GM21825 (cell line): Measurements from ENCODE around the gene GAD1.

ENCODE experiments used
- ATAC-seq: cut with Tn5 transposase; IDR thresholded peaks from one replicate; pipeline ENCODE4 v1.9.1; 2021; ENCODE audit warnings: mild to moderate bottlenecking, moderate library complexity; ENCODE audit not compliant: unreplicated experiment

GAD1 gene

GRCh38 chr2:170816504-170817092 lies at the start of gene GAD1:
TSS of gene GAD1 (plus strand) at chr2:170816887. CDS start at chr2:170818592, 1,705 bp downstream.
- no peak for ATAC-seq

GRCh38 chr2:170770008-170770605 lies 46.6 kb upstream of the GAD1 start, which contains the start of gene ERICH2:
TSS of gene ERICH2 (plus strand) at chr2:170770378. CDS start at chr2:170770682, 304 bp downstream.
- ATAC-seq = peak; percentile 41

GRCh38 chr2:170770606-170771420 lies 45.9 kb upstream of the GAD1 start:
- ATAC-seq = peak; percentile 83

GRCh38 chr2:170771421-170771937 lies 45.2 kb upstream of the GAD1 start:
- ATAC-seq = no peak

GRCh38 chr2:170772295-170772694 lies 44.4 kb upstream of the GAD1 start:
- no peak for ATAC-seq

- no peak for ATAC-seq
These were observed 42.6 kb upstream of the GAD1 start for GRCh38 chr2:170774074-170774473.

GRCh38 chr2:170778900-170779299 lies 37.8 kb upstream of the GAD1 start:
- ATAC-seq = no peak

- no peak for ATAC-seq
These were observed 37.4 kb upstream of the GAD1 start for GRCh38 chr2:170779304-170779703.

GRCh38 chr2:170782673-170783072 lies 34.0 kb upstream of the GAD1 start:
- ATAC-seq = no peak

GRCh38 chr2:170783549-170783948 lies 33.1 kb upstream of the GAD1 start:
- no peak for ATAC-seq

- ATAC-seq = no peak
These were observed 17.7 kb upstream of the GAD1 start for GRCh38 chr2:170798996-170799395.

- ATAC-seq = no peak
These were observed 10.1 kb upstream of the GAD1 start for GRCh38 chr2:170806548-170806947.

- ATAC-seq = no peak
These were observed 3.7 kb upstream of the GAD1 start for GRCh38 chr2:170812710-170813600.

- no peak for ATAC-seq
These were observed 2.8 kb upstream of the GAD1 start for GRCh38 chr2:170813611-170814532.

GRCh38 chr2:170814533-170815230 lies 2.0 kb upstream of the GAD1 start:
- no peak for ATAC-seq

- no peak for ATAC-seq
These were observed 1.4 kb upstream of the GAD1 start for GRCh38 chr2:170815311-170815710.

- ATAC-seq = no peak
These were observed 762 bp upstream of the GAD1 start for GRCh38 chr2:170815746-170816503.
